MM.1S (cell line): ENCODE measurements around the gene ACSF3.
A peak's percentile ranks its signal among the peaks of the same experiment; 100 is the strongest.

ENCODE experiments used
- DNase-seq: peaks from one replicate; pipeline ENCODE4 v3.0.0-alpha.2; 2015
- H2AFZ ChIP-seq: fragments of 300-600 bp; sonication (generic); 2 replicates; pipeline ENCODE4 v1.6.0; 2016; ENCODE audit warnings: antibody characterized with exemption, low read length
- H3F3A ChIP-seq: fragments of 300-600 bp; sonication (generic); 2 replicates; pipeline ENCODE4 v1.6.1; 2016; ENCODE audit warnings: mild to moderate bottlenecking, antibody characterized with exemption, low read length, moderate library complexity, mixed read lengths; ENCODE audit not compliant: insufficient read depth
- H3K27ac ChIP-seq: fragments of 300-600 bp; sonication (generic); 2 replicates; pipeline ENCODE4 v1.5.1; 2016; ENCODE audit warnings: mild to moderate bottlenecking, low read length
- H3K27me3 ChIP-seq: fragments of 300-600 bp; sonication (generic); replicated peaks from 2 replicates; pipeline ENCODE4 v1.6.0; 2016; ENCODE audit warnings: low read length; ENCODE audit not compliant: insufficient read depth
- H3K36me3 ChIP-seq: fragments of 300-600 bp; sonication (generic); replicated peaks from 2 replicates; pipeline ENCODE4 v1.6.1; 2016; ENCODE audit warnings: mild to moderate bottlenecking, low read length, mixed read lengths; ENCODE audit not compliant: insufficient read depth
- H3K4me1 ChIP-seq: fragments of 300-600 bp; sonication (generic); 2 replicates; pipeline ENCODE4 v1.6.1; 2016; ENCODE audit warnings: low read length, mixed read lengths
- H3K4me2 ChIP-seq: fragments of 300-600 bp; sonication (generic); 2 replicates; pipeline ENCODE4 v1.6.0; 2016; ENCODE audit warnings: low read depth, low read length
- H3K4me3 ChIP-seq: fragments of 300-600 bp; sonication (generic); 2 replicates; pipeline ENCODE4 v1.5.1; 2016; ENCODE audit warnings: low read length, mixed read lengths
- H3K79me2 ChIP-seq: fragments of 300-600 bp; sonication (generic); 2 replicates; pipeline ENCODE4 v1.6.1; 2016; ENCODE audit warnings: mixed run types, low read length, mixed read lengths
- H3K9ac ChIP-seq: fragments of 300-600 bp; sonication (generic); 2 replicates; pipeline ENCODE4 v1.6.1; 2016; ENCODE audit warnings: low read length, mixed read lengths
- H3K9me2 ChIP-seq: fragments of 300-600 bp; sonication (generic); replicated peaks from 2 replicates; pipeline ENCODE4 v1.6.1; 2016; ENCODE audit warnings: mild to moderate bottlenecking, low read length, mixed read lengths; ENCODE audit not compliant: insufficient read depth
- H3K9me3 ChIP-seq: fragments of 300-600 bp; sonication (generic); replicated peaks from 2 replicates; pipeline ENCODE4 v1.6.1; 2016; ENCODE audit warnings: mild to moderate bottlenecking, low read length, mixed read lengths; ENCODE audit not compliant: insufficient read depth
- H4K20me1 ChIP-seq: fragments of 300-600 bp; sonication (generic); 2 replicates; pipeline ENCODE4 v1.6.1; 2016; ENCODE audit warnings: mild to moderate bottlenecking, low read length, moderate library complexity, mixed read lengths; ENCODE audit not compliant: insufficient read depth
- CTCF ChIP-seq: fragments of 300-600 bp; sonication (generic); IDR thresholded peaks from 2 replicates; pipeline ENCODE4 v1.5.1; 2016; ENCODE audit warnings: antibody characterized with exemption, low read length, mixed read lengths
- EZH2 ChIP-seq: fragments of 300-600 bp; sonication (generic); optimal IDR thresholded peaks from 2 replicates; pipeline ENCODE3; 2017; ENCODE audit warnings: low read depth, mild to moderate bottlenecking, antibody characterized with exemption, low read length, mixed read lengths
- EZH2phosphoT487 ChIP-seq: fragments of 300-600 bp; sonication (generic); IDR thresholded peaks from 2 replicates; pipeline ENCODE4 v1.6.1; 2018; ENCODE audit warnings: antibody characterized with exemption, low read length

ACSF3 gene

DNA sequence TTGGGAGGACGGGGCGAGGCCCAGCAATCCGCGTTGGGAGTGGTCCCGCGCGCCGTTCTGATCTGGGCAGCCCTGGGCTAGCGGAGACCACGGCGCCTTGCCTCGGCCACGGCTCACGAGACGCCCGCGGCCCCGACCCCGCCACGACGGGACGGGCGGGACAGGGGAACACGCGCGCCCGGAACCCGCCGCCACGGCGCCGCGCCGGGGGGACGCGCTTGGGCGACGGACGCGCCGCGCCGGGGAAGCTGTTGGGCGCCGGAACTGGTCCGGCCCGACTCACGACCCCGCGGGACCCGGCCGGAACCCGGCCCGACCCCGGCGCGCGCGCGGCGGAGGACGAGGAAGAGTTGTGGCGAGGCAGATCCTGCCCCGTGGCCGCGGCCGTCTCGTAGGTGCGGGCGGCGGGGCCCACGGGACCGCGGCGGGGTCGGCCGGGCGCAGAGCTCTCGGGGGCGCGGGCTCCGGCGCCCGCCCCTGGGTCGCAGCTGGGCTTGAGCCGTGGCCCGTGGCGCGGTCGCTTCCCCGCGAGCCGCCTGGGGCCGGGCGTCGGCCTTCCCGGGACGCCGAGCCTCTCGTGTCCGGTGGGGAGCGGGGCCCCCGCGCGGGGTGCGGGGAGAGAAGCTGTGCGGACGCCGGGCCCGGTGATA lies at the start of gene ACSF3:
Gene ACSF3, plus strand, starts transcription at position 251 of the 650 bp plus-strand sequence. CDS start 6,830 bp downstream, outside the sequence.
- Histone ChIP-seq H3F3A (no peaks in the 10 kb centered on the region), H3K79me2 (peaks cover 40% of the 10 kb centered on the region), H3K9me3 (no peaks in the 10 kb centered on the region), H3K9me2 (no peaks in the 10 kb centered on the region), H2AFZ (0 out of 2 replicates have a peak within 1 kb of the TSS, but pooled peaks have one; percentile 27), H3K27ac (no peak within 1 kb of the TSS), H3K9ac (peak within 1 kb of the TSS; percentile 70), H3K4me3 (peak within 1 kb of the TSS; percentile 77), H3K4me2 (peak within 1 kb of the TSS; percentile 50; the same call in 1 of the 2 replicates), H3K4me1 (peaks cover 14% of the 10 kb centered on the region; the same call in 1 of the 2 replicates), H3K36me3 (no peaks in the 10 kb centered on the region), H4K20me1 (no peaks in the 10 kb centered on the region), H3K27me3 (no peaks in the 10 kb centered on the region)
- DNase-seq, result peak; percentile 51
- TF ChIP-seq CTCF, result no peak
- TF ChIP-seq EZH2phosphoT487, result no peak
- no peak for TF ChIP-seq EZH2

GRCh38 chr16:89044418-89045180 lies 49.1 kb upstream of the ACSF3 start:
- H3K27me3 ChIP-seq, result peaks cover 11% of the 10 kb centered on the region
- H2AFZ ChIP-seq, result no peak overlapping the region
- H3K9me3 ChIP-seq, result no peaks in the 10 kb centered on the region
- no peaks in the 10 kb centered on the region for H4K20me1 ChIP-seq
- H3F3A ChIP-seq, result no peaks in the 10 kb centered on the region
- no peaks in the 10 kb centered on the region for H3K36me3 ChIP-seq
- no peaks in the 10 kb centered on the region for H3K9me2 ChIP-seq
- no peak overlapping the region for H3K9ac ChIP-seq
- no peak overlapping the region for H3K4me3 ChIP-seq
- H3K4me1 ChIP-seq, result no peaks in the 10 kb centered on the region
- TF ChIP-seq EZH2phosphoT487 (no peak), EZH2 (no peak), CTCF (no peak)
- no peaks in the 10 kb centered on the region for H3K79me2 ChIP-seq
- H3K27ac ChIP-seq, result no peak overlapping the region
- DNase-seq, result no peak
- no peak overlapping the region for H3K4me2 ChIP-seq

GRCh38 chr16:89045181-89045815 lies 48.4 kb upstream of the ACSF3 start:
- H3K9me3 ChIP-seq, result no peaks in the 10 kb centered on the region
- H3K4me1 ChIP-seq, result no peaks in the 10 kb centered on the region
- no peak overlapping the region for H2AFZ ChIP-seq
- H3K4me3 ChIP-seq, result no peak overlapping the region
- no peak overlapping the region for H3K27ac ChIP-seq
- no peaks in the 10 kb centered on the region for H3F3A ChIP-seq
- no peaks in the 10 kb centered on the region for H4K20me1 ChIP-seq
- no peaks in the 10 kb centered on the region for H3K79me2 ChIP-seq
- no peak for DNase-seq
- TF ChIP-seq CTCF (no peak), EZH2 (no peak), EZH2phosphoT487 (no peak)
- no peaks in the 10 kb centered on the region for H3K9me2 ChIP-seq
- H3K36me3 ChIP-seq, result no peaks in the 10 kb centered on the region
- peaks cover 7% of the 10 kb centered on the region for H3K27me3 ChIP-seq
- H3K9ac ChIP-seq, result no peak overlapping the region
- no peak overlapping the region for H3K4me2 ChIP-seq
